ENCODE measurements around the gene ANKRD60. TPM values are rescaled to one million over a fixed set of nuclear protein-coding genes. Genes with fewer than 3 reads are reported as not detected.
A peak's percentile ranks its signal among the peaks of the same experiment; 100 is the strongest.

The ANKRD60 gene
- total and polyA plus RNA-seq, 8 donors = not detected

GRCh38 chr20:58229198-58229798, 845 bp upstream of the ANKRD60 start:
- Histone ChIP-seq H3K4me1 (peaks cover 0 to 13% (median 10%) of the 10 kb centered on the region in 4 donors), H3K36me3 (peaks cover 0 to 23% (median 16%) of the 10 kb centered on the region in 4 donors), H3K9me3 (no peaks in the 10 kb centered on the region), H3K27ac (no peak overlapping the region), H3K27me3 (peaks cover 16 to 59% (median 43%) of the 10 kb centered on the region in 3 donors), H3K4me3 (no peak overlapping the region)
- WGBS, 5 donors = 72 to 81% (median 79%) methylated on average over 14 of the region's 14 CpGs
- no peak for TF ChIP-seq POLR2A (IDR thresholded peaks at IDR 0.05)
- no peak for TF ChIP-seq POLR2AphosphoS5 (IDR thresholded peaks at IDR 0.05)
- TF ChIP-seq, protein P1, sequence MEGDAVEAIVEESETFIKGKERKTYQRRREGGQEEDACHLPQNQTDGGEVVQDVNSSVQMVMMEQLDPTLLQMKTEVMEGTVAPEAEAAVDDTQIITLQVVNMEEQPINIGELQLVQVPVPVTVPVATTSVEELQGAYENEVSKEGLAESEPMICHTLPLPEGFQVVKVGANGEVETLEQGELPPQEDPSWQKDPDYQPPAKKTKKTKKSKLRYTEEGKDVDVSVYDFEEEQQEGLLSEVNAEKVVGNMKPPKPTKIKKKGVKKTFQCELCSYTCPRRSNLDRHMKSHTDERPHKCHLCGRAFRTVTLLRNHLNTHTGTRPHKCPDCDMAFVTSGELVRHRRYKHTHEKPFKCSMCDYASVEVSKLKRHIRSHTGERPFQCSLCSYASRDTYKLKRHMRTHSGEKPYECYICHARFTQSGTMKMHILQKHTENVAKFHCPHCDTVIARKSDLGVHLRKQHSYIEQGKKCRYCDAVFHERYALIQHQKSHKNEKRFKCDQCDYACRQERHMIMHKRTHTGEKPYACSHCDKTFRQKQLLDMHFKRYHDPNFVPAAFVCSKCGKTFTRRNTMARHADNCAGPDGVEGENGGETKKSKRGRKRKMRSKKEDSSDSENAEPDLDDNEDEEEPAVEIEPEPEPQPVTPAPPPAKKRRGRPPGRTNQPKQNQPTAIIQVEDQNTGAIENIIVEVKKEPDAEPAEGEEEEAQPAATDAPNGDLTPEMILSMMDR (IDR thresholded peaks at IDR 0.05) = no peak
- no peak for TF ChIP-seq EP300 (IDR thresholded peaks at IDR 0.05)
- no peak for DNase-seq
- intact Hi-C loops (cut with DNase I; ENCODE audit: low total_unique reads) = no loop called here

DNA sequence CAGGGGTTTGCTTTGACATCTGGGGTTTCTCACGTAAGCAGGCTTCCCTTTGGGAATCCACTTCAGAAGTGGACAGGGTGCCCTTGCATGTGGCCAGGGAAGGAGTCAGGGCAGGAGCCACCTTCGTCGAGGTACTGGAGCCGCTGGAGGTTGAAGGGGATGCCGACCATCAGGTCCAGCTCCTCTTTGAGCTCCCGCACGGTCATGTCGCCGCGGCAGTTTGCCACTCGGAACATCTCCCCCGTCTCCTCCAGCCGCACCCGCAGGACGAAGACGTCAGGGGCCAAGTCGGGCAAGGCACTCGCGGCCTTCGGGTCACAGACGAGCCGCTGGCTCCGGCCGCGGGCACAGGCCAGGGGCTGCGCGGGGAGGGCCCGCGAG, 360 bp downstream of the ANKRD60 start:
- Histone ChIP-seq H3K36me3 (peaks cover 0 to 12% (median 9%) of the 10 kb centered on the region in 4 donors), H3K4me3 (peak overlapping the region in 3 of 4 donors; percentile 3 to 33 (median 18)), H3K27me3 (peaks cover 16 to 68% (median 45%) of the 10 kb centered on the region in 3 donors), H3K9me3 (no peaks in the 10 kb centered on the region), H3K27ac (no peak overlapping the region), H3K4me1 (peaks cover 0 to 13% (median 10%) of the 10 kb centered on the region in 4 donors)
- intact Hi-C loops (cut with DNase I; ENCODE audit: low total_unique reads) = no loop called here
- TF ChIP-seq POLR2A (IDR thresholded peaks at IDR 0.05) (no peak), POLR2AphosphoS5 (IDR thresholded peaks at IDR 0.05) (no peak), EP300 (IDR thresholded peaks at IDR 0.05) (no peak)
- TF ChIP-seq, protein P1 (IDR thresholded peaks at IDR 0.05) = no peak
- 0 to 39% (median 7%) methylated on average over 1 to 29 of the region's 29 CpGs for WGBS, 5 donors
- DNase-seq = peak in 1 of 2 donors; percentile 32

- TF ChIP-seq POLR2AphosphoS5 (IDR thresholded peaks at IDR 0.05) (no peak), EP300 (IDR thresholded peaks at IDR 0.05) (no peak), POLR2A (IDR thresholded peaks at IDR 0.05) (no peak)
- TF ChIP-seq, protein P1 (IDR thresholded peaks at IDR 0.05) = no peak
- intact Hi-C loops (cut with DNase I; ENCODE audit: low total_unique reads) = no loop called here
- Histone ChIP-seq H3K27me3 (peaks cover 16 to 71% (median 45%) of the 10 kb centered on the region in 3 donors), H3K27ac (no peak overlapping the region), H3K4me3 (no peak overlapping the region), H3K4me1 (peaks cover 0 to 13% (median 10%) of the 10 kb centered on the region in 4 donors), H3K36me3 (peaks cover 0 to 10% (median 4%) of the 10 kb centered on the region in 4 donors), H3K9me3 (no peaks in the 10 kb centered on the region)
- 85 to 99% (median 90%) methylated on average over 5 of the region's 5 CpGs for WGBS, 5 donors
- no peak for DNase-seq
Measured at GRCh38 chr20:58227391-58228102, 906 bp downstream of the ANKRD60 start.

- intact Hi-C loops (cut with DNase I; ENCODE audit: low total_unique reads) = no loop called here
- DNase-seq = no peak
- H3K9me3 ChIP-seq = no peaks in the 10 kb centered on the region
- peaks cover 16 to 90% (median 63%) of the 10 kb centered on the region in 3 donors for H3K27me3 ChIP-seq
- TF ChIP-seq POLR2A (IDR thresholded peaks at IDR 0.05) (no peak), POLR2AphosphoS5 (IDR thresholded peaks at IDR 0.05) (no peak), EP300 (IDR thresholded peaks at IDR 0.05) (no peak)
- TF ChIP-seq, protein P1 (IDR thresholded peaks at IDR 0.05) = no peak
- no peak overlapping the region for H3K4me3 ChIP-seq
- 67 to 74% (median 71%) methylated on average over 15 of the region's 15 CpGs for WGBS, 5 donors
- H3K4me1 ChIP-seq = peaks cover 0 to 13% (median 10%) of the 10 kb centered on the region in 4 donors
- no peaks in the 10 kb centered on the region for H3K36me3 ChIP-seq
- no peak overlapping the region for H3K27ac ChIP-seq
Measured at GRCh38 chr20:58225452-58226200, 2.8 kb downstream of the ANKRD60 start.
